Umbilical cord (tissue), 2 donors: ENCODE results near the gene GFRA1. TPM values are rescaled to one million over a fixed set of nuclear protein-coding genes. Genes with fewer than 3 reads are reported as not detected.

Experiments
- DNase-seq: peaks from one replicate; pipeline ENCODE4 v3.0.0-alpha.2; 2015; ENCODE audit warnings: low spot score
- total RNA-seq: library from RNA; depleted of rRNA; stranded (reverse); fragments of >200 nt; gene quantifications from one replicate; pipeline ENCODE4 v1.2.3, GENCODE V29; 2014; ENCODE audit warnings: low replicate concordance; ENCODE audit not compliant: insufficient read depth

GFRA1 gene
- total RNA-seq, 1 donor from 2014 or later = 7.2 TPM

GRCh38 chr10:116271593-116272439, 1.2 kb downstream of the GFRA1 start:
- DNase-seq = peak; percentile 15

GRCh38 chr10:116270771-116271592, 2.0 kb downstream of the GFRA1 start:
- DNase-seq = no peak

- no peak for DNase-seq
These were observed 2.8 kb downstream of the GFRA1 start for GRCh38 chr10:116270126-116270770.

GRCh38 chr10:116269619-116270018, 3.4 kb downstream of the GFRA1 start:
- no peak for DNase-seq

- DNase-seq = no peak
These were observed 4.0 kb downstream of the GFRA1 start for GRCh38 chr10:116268976-116269375.

GRCh38 chr10:116265686-116266085, 7.3 kb downstream of the GFRA1 start:
- DNase-seq = no peak

GRCh38 chr10:116263870-116264655, 8.9 kb downstream of the GFRA1 start:
- no peak for DNase-seq

GRCh38 chr10:116262678-116263077, 10.3 kb downstream of the GFRA1 start:
- DNase-seq = no peak

GRCh38 chr10:116260599-116260998, 12.4 kb downstream of the GFRA1 start:
- no peak for DNase-seq

GRCh38 chr10:116259638-116260037, 13.4 kb downstream of the GFRA1 start:
- DNase-seq = no peak

GRCh38 chr10:116257785-116258184, 15.2 kb downstream of the GFRA1 start:
- no peak for DNase-seq

- DNase-seq = no peak
These were observed 16.2 kb downstream of the GFRA1 start for GRCh38 chr10:116256752-116257259.

- DNase-seq = no peak
These were observed 16.9 kb downstream of the GFRA1 start for GRCh38 chr10:116255886-116256751.

- DNase-seq = peak; percentile 14
These were observed 18.4 kb downstream of the GFRA1 start for GRCh38 chr10:116254422-116255155.

- DNase-seq = no peak
These were observed 19.3 kb downstream of the GFRA1 start for GRCh38 chr10:116253716-116254115.

- DNase-seq = no peak
These were observed 21.2 kb downstream of the GFRA1 start for GRCh38 chr10:116251602-116252395.

GRCh38 chr10:116247691-116248090, 25.3 kb downstream of the GFRA1 start:
- no peak for DNase-seq

GRCh38 chr10:116246263-116246662, 26.7 kb downstream of the GFRA1 start:
- no peak for DNase-seq

- no peak for DNase-seq
These were observed 27.9 kb downstream of the GFRA1 start for GRCh38 chr10:116245156-116245555.
